ENCODE measurements around the gene DLGAP4. TPM values are rescaled to one million over a fixed set of nuclear protein-coding genes. Genes with fewer than 3 reads are reported as not detected.

DLGAP4 gene, protein sequence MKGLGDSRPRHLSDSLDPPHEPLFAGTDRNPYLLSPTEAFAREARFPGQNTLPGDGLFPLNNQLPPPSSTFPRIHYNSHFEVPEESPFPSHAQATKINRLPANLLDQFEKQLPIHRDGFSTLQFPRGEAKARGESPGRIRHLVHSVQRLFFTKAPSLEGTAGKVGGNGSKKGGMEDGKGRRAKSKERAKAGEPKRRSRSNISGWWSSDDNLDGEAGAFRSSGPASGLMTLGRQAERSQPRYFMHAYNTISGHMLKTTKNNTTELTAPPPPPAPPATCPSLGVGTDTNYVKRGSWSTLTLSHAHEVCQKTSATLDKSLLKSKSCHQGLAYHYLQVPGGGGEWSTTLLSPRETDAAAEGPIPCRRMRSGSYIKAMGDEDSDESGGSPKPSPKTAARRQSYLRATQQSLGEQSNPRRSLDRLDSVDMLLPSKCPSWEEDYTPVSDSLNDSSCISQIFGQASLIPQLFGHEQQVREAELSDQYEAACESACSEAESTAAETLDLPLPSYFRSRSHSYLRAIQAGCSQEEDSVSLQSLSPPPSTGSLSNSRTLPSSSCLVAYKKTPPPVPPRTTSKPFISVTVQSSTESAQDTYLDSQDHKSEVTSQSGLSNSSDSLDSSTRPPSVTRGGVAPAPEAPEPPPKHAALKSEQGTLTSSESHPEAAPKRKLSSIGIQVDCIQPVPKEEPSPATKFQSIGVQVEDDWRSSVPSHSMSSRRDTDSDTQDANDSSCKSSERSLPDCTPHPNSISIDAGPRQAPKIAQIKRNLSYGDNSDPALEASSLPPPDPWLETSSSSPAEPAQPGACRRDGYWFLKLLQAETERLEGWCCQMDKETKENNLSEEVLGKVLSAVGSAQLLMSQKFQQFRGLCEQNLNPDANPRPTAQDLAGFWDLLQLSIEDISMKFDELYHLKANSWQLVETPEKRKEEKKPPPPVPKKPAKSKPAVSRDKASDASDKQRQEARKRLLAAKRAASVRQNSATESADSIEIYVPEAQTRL
- total RNA-seq = 10 to 100 TPM; 27.0 to 27.5 TPM

DNA sequence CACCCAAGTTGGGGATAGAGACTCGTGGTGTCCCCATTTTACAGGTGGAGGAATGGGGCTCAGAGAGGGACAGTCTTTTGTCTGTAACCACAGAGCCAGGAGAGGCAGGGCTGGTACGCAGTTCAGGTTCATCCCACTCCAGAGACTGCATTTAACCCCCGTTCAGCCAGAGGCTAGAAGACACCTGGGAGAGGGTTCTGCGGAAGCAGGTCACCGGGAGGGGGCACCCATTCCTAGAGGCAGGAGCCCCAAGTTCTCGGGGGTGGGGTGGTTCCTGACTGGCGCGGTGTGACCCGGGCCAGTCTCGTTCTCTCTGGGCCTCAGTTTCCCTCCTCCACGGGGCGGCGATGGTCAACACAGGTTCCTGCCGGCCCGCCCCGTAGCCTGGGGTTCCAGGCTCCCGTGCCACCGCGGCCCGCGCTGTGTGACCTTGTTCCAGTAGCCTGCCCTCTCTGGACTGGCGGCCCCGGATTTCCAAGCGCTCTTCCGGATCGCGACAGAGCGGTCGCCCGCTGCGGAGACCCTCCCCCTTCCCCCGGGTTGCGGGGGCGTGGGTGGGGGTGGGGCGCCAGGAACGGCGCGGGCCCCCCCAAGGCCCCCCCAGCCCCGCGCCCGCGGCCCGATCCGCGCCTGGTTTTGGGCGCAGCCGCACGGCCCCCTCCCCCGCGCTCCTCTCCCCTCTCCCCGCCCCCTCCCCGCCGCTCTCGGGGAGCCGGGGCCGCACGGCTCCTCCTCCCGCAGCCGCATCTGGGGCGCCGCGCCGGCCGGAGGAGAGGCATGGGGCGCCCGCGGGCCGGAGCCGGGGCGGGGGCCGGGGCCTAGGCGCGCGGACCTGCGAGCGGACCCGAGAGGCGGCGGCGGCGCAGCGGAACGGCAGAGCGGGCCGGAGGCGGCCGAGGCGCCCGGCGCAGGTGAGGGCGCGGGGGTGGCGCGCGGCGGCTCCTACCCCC lies at the start of gene DLGAP4:
Gene DLGAP4, plus strand, starts transcription at position 738 of the 950 bp plus-strand sequence. CDS start 125,379 bp downstream, outside the sequence.
- Mint-ChIP-seq H3K27me3 (peaks cover 71% of the 10 kb centered on the region), H3K27ac (no peak within 1 kb of the TSS), H3K4me1 (peaks cover 3% of the 10 kb centered on the region), H3K4me3 (no peak within 1 kb of the TSS), H3K36me3 (no peaks in the 10 kb centered on the region), H3K9me3 (no peaks in the 10 kb centered on the region)
- DNase-seq = no peak
- POLR2A ChIA-PET = no interaction called here
- no peak for ATAC-seq (ENCODE audit: low read depth)

DNA sequence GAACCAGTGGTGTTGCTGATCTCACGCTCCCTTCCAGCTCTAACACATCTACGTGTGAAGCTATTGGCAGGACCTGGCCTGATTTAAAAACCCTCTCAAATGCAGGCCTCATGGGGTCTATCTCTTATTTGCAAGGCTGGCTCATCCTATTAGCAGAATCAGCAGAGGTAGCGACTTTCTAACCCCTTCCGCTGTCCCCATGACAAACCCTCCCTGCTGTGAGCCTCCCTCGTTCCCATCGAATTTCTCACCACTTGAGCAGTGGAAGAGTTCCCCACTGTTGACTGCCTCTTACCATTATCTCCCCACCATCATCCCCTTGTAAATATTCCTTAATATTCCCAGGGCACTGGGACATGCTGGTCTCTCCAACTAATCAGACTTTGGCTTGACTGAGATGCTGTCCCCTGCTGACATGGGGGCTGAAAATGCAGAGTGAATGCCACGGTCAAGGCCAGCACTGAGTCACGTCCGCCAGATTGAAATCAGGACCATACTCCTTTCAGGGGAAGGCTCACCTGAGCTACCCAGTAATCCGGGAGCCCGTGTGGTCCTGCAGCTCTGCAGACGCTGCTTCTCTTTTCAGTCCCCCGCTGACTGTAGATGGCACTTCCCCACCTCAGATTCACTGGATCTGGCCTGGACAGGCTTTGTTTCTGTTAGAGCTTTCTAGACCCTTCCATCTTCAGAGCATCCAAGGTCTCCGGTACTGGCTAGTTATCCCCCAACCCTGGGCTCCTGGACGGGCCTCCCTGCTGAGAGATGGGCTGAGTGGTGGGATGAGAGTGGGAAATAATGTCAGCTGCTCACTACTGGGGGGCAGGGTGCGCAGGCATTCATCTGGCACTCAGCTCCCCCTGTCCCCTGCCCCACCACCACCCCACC lies 46.7 kb upstream of the DLGAP4 start:
- no peak overlapping the region for H3K27ac Mint-ChIP-seq
- POLR2A ChIA-PET = no interaction called here

DNA sequence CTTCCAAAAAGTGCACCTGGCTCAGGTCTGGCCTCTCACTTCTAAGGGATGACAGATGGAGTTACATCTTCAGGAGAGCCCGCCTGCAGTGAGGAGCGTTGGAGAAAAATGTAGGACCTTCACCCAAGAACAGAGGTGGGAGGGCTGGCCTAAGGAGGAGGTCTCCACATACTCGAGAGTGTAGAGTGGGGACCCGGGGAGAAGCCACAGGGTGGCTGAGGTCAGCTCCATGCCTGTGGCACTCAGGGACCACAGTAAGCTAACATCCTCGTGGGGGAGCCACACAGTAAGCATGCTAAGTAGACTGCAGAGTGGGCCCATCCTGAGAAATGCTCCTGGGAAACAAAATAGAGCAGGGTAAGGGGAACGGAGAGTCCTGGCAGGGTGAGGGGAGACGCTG lies 45.8 kb upstream of the DLGAP4 start:
- H3K27me3 Mint-ChIP-seq = no peaks in the 10 kb centered on the region
- H3K4me3 Mint-ChIP-seq = no peak overlapping the region
- ATAC-seq (ENCODE audit: low read depth) (no peak), DNase-seq (peak; percentile 16)
- H3K9me3 Mint-ChIP-seq = no peaks in the 10 kb centered on the region
- POLR2A ChIA-PET = no interaction called here
- no peaks in the 10 kb centered on the region for H3K4me1 Mint-ChIP-seq
- no peak overlapping the region for H3K27ac Mint-ChIP-seq
- peaks cover 2% of the 10 kb centered on the region for H3K36me3 Mint-ChIP-seq

More for the DNA sequence above, 46.7 kb upstream of the DLGAP4 start:
- ATAC-seq (ENCODE audit: low read depth) (no peak), DNase-seq (peak; percentile 7)
- Mint-ChIP-seq H3K4me1 (no peaks in the 10 kb centered on the region), H3K27me3 (no peaks in the 10 kb centered on the region), H3K9me3 (no peaks in the 10 kb centered on the region), H3K4me3 (no peak overlapping the region), H3K36me3 (peaks cover 2% of the 10 kb centered on the region)

DNA sequence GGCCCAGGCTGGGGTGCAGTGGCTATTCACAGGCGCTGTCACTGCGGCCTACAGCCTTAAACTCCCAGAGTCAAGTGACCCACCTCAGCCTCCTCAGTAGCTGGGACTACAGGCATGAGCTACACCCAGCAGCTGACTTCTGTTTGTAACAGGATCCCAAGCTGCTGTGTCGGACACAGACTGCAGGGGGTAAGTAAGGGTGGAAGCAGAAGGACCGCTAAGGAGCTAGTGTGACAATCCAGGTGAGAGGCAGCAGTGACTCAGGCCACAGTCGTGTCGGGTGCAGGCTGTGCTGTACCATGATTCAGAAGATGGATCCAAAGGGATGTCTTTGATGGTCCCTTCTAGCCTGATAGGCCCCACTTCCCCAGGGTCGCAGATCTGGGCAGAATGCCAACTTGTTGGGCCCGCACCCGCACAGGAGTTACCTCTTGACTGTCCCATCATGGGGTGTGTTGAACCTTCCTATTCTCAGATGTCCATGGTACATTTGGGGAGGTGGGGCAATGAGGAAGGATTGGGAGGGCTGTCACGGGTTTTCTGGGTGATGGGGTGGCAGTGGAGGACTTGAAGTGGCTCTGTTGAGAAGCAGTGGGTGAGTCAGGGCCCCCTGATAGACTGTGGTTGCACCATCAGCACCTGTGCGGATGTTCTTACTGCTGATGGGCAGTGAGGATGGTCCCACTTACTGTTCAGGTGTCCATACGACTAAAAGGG lies 44.6 kb upstream of the DLGAP4 start:
- ATAC-seq (ENCODE audit: low read depth) (no peak), DNase-seq (peak; percentile 13)
- POLR2A ChIA-PET = no interaction called here
- Mint-ChIP-seq H3K9me3 (no peaks in the 10 kb centered on the region), H3K27ac (no peak overlapping the region), H3K36me3 (peaks cover 2% of the 10 kb centered on the region), H3K4me1 (no peaks in the 10 kb centered on the region), H3K4me3 (no peak overlapping the region), H3K27me3 (no peaks in the 10 kb centered on the region)

DNA sequence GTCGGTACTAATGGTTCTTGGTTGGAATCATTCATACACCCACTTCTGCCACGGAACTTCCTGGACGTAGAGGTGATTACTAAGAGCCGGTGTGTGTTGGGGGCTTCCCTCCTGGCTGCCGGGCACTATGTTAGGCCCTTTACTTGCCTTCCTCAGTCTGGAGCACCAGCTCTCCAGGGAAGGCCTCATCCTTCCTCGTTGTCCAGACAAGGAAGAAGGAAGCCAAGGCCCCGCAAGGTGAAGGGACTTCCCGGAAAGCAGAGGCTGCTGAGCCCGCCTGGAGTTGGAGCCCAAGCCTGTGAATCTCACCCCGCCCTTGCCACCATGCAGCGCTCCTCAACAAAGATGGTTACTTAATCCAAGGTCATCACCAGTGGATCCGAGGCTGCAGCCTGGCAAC lies 43.7 kb upstream of the DLGAP4 start:
- POLR2A ChIA-PET = no interaction called here

DNA sequence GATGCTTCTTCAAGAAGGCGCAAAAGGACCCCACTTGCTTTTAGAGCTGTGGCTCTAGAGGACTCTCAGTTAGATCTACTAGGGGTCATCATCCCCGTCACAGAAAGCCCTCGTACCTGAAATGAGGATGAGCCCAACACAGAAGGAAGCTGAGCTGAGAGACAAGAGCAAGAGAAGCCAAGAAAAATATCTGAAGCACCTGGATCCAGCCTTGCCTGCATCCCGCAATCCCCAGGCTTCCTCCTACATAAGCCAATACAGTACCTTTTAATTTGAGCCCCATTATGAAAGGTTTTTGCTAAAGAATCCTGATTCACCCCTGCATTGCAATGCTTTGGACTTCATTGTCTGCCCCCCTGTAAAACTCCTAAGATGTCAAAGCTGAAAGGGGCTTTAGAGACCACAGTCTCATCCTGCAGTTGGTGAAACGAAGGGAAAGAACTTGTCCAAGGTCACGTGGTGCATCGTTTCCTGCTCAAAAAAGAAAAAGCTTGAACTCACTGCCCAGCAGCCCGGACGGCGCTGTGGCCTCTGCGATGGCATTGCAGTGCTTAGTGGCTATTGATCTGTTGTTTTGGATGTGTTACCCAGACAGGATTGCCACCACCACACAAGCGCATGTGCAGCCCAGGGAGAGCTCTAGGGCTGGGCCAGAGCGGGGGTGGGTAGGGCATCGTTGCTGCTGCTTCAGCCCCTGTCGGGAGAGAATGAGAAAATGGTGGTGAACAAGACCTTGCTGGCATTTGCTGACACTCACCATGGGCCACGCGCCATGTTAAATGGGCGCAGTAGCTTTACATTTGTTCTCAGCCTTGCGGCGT lies 41.5 kb upstream of the DLGAP4 start:
- Mint-ChIP-seq H3K9me3 (no peaks in the 10 kb centered on the region), H3K27ac (no peak overlapping the region), H3K4me3 (no peak overlapping the region), H3K36me3 (no peaks in the 10 kb centered on the region), H3K4me1 (no peaks in the 10 kb centered on the region), H3K27me3 (no peaks in the 10 kb centered on the region)
- no peak for ATAC-seq (ENCODE audit: low read depth)
- no peak for DNase-seq
- POLR2A ChIA-PET = no interaction called here

More for the DNA sequence above, 43.7 kb upstream of the DLGAP4 start:
- no peak overlapping the region for H3K27ac Mint-ChIP-seq
- no peaks in the 10 kb centered on the region for H3K27me3 Mint-ChIP-seq
- H3K36me3 Mint-ChIP-seq = no peaks in the 10 kb centered on the region
- no peaks in the 10 kb centered on the region for H3K9me3 Mint-ChIP-seq
- DNase-seq = no peak
- H3K4me1 Mint-ChIP-seq = no peaks in the 10 kb centered on the region
- ATAC-seq (ENCODE audit: low read depth) = no peak
- no peak overlapping the region for H3K4me3 Mint-ChIP-seq

DNA sequence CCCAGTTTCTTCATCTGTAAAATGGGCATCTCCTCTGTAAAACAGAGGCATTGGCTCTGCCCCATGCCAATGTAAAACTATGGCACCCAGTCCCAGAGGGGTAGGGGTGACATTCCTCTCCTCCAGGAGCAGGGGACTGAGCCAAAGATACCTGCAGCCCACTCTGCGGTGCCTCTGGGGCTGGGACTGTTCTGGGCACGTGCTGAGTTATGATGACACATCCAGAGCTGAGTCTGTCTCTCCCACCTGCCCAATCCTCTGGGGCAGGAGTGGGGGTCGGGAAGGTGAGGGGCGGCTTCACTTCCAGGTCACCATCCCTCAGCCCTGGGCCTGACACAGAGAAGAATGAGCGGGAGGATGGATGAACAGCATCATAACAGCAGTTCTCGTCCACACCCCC lies 40.0 kb upstream of the DLGAP4 start:
- H3K9me3 Mint-ChIP-seq = no peaks in the 10 kb centered on the region
- no peak overlapping the region for H3K27ac Mint-ChIP-seq
- H3K4me1 Mint-ChIP-seq = no peaks in the 10 kb centered on the region
- POLR2A ChIA-PET = no interaction called here
- no peaks in the 10 kb centered on the region for H3K36me3 Mint-ChIP-seq
- no peaks in the 10 kb centered on the region for H3K27me3 Mint-ChIP-seq
- DNase-seq (no peak), ATAC-seq (ENCODE audit: low read depth) (no peak)
- H3K4me3 Mint-ChIP-seq = no peak overlapping the region

DNA sequence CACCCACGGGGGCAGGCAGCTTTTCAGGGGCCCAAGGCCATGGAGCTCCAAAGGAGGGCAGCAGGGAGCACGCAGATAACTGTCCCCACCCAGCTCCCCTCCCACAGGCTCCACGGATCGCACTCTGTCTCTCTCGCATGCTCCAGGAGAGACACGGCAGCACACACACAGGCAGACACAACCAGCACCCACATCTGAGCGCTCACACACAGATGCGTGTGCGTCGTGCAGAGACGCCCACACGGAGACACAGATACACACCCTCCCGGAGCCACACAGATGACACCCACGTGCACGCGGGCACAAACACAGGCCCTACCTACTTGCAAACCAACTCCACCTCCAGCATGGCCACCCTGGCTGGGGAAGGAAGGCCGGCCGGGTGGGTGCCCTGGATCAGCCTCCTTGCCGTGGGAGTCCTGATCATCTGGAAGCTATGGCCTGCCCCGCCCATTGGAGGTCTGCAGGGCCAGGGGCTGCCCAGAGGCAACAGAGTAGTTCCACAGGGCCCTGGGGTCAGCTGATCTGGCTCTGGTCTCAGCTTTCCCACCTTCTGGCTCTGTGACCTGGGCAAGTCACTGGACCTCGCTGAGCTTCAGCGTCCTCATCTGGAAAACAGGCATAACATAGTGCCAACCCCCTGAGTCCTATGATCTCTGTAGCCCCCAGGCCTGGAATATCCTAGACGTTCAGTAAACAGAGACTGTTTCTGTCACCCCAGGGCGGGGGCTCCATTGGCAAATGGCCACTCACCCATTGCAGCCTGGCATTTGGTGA lies 38.3 kb upstream of the DLGAP4 start:
- H3K36me3 Mint-ChIP-seq = no peaks in the 10 kb centered on the region
- no peak overlapping the region for H3K4me3 Mint-ChIP-seq
- DNase-seq (no peak), ATAC-seq (ENCODE audit: low read depth) (no peak)
- H3K27me3 Mint-ChIP-seq = no peaks in the 10 kb centered on the region
- POLR2A ChIA-PET = interaction anchor here (0.5 kb wide), 1 partner anchor 771 kb away, joined by 4 read pairs; no protein-coding TSS in a partner anchor
- no peaks in the 10 kb centered on the region for H3K4me1 Mint-ChIP-seq
- H3K9me3 Mint-ChIP-seq = no peaks in the 10 kb centered on the region
- no peak overlapping the region for H3K27ac Mint-ChIP-seq

DNA sequence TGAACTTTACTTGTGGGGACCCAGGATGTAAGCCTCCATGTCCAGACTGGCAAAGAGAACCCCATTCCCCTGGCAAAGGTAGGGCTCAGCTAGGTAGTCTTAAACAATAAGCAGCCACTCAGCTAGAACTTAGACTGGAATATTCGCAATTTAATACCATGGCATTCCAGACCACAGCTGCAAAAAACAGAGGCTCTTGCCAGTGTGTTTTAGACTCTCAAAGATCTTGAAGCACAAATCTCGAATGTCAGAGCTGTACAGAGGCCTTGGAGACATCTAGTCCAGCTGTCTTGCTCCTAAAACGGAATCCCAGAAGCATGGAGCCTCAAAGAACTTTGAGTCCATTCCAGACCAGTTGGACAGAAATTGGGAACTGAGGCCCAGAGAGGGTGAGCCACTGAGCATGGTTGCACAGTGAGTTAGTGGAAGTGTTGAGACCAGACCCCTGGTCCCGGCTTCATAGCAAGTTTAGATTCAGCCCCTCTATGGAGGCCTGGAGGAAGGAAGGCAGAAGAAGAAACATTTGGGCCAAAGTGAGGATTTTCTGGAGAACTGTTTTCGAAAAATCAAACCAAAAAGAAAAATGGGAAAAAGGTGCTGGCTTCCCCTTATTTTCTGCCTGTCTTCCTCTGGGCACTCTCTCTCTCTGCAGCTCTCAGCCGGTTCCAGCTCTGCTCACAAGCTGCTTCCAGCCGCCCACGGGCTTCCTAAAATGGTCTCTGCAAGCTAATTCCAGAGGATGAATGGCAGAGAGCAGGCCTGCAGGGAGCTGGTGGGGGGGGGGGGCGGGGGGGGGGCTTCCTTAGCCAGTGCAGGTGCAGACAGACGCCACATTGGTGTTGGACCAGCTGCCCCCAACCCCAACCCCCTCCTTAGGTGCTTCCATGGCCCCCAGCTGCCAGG lies 37.4 kb upstream of the DLGAP4 start:
- H3K27ac Mint-ChIP-seq = no peak overlapping the region
- DNase-seq = no peak
- H3K36me3 Mint-ChIP-seq = no peaks in the 10 kb centered on the region
- H3K9me3 Mint-ChIP-seq = no peaks in the 10 kb centered on the region
- no peak for ATAC-seq (ENCODE audit: low read depth)
- H3K27me3 Mint-ChIP-seq = no peaks in the 10 kb centered on the region
- no peaks in the 10 kb centered on the region for H3K4me1 Mint-ChIP-seq
- H3K4me3 Mint-ChIP-seq = no peak overlapping the region
- POLR2A ChIA-PET = interaction anchor here (0.5 kb wide), 1 partner anchor 770 kb away, joined by 4 read pairs; no protein-coding TSS in a partner anchor

DNA sequence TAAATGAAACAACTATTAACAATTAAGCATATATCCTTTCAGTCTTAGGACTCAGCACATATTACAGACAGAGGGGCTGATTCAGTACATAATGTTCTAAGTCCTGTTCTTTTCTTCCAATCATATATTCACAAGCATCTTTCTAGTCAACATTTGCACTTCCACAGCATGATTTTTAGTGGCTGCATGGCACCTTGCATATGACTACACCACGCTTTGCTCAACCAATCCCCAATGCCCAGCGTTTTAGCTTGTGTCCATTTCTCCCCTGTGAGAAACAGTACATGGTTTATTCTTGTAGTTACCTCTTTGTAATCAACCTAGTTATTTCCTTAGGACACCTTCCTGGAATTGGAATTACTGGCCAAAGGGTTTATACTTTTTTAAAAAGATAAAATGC lies 36.6 kb upstream of the DLGAP4 start:
- POLR2A ChIA-PET = no interaction called here
- no peak for DNase-seq
- Mint-ChIP-seq H3K4me3 (no peak overlapping the region), H3K27me3 (no peaks in the 10 kb centered on the region), H3K9me3 (no peaks in the 10 kb centered on the region), H3K36me3 (no peaks in the 10 kb centered on the region), H3K4me1 (no peaks in the 10 kb centered on the region), H3K27ac (no peak overlapping the region)
- no peak for ATAC-seq (ENCODE audit: low read depth)
